ENCODE data around the gene ZBTB20. TPM values are rescaled to one million over a fixed set of nuclear protein-coding genes. Genes with fewer than 3 reads are reported as not detected.

Gene ZBTB20
- total and polyA plus RNA-seq, 2 of the 4 experiments (the other 2 are of a cell fraction), result 0.75 to 14.7 TPM

DNA sequence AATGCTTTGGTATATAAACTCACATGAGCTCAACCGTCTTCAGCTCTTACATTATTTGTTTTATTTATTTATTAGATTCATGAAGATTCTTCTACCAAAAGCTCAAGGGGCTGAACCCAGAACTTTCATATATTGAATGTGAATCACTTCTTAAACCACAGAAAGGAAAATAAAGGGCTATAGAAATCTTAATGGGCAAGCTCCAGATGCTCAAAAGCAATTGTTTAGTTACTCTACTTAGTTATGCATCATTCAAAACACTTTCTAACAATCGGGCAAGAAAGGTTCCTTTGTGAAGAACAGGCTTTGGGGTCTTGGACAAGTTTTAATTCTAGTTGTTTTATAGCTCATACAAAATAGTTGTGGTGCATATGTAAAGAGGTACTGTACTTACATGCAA is 473.1 kb downstream of the ZBTB20 start:
- Histone ChIP-seq H4K91ac (ENCODE audit: insufficient read depth, low read depth, low read length) (no peak overlapping the region), H3K27ac (ENCODE audit: insufficient read depth, low read length) (no peak overlapping the region), H3K79me1 (ENCODE audit: low read depth in 1 of 2, low read length in 2 of 2) (no peaks in the 10 kb centered on the region), H4K20me1 (ENCODE audit: insufficient read depth, low read length) (no peaks in the 10 kb centered on the region), H4K5ac (ENCODE audit: low read depth, low read length) (no peak overlapping the region), H4K8ac (ENCODE audit: low read depth in 2 of 2, low read length in 2 of 2) (no peak overlapping the region), H3K4ac (ENCODE audit: low read depth, low read length) (no peak overlapping the region), H3K4me3 (ENCODE audit: insufficient read depth, low read depth, low read length) (no peak overlapping the region), H2BK15ac (ENCODE audit: low read depth, low read length) (no peak overlapping the region), H2AK5ac (ENCODE audit: low read depth, low read length) (no peak overlapping the region), H3K56ac (ENCODE audit: extremely low read depth, insufficient read depth, low read length) (no peak overlapping the region), H2AFZ (replicated peaks; ENCODE audit: low read length, poor library complexity) (no peak overlapping the region), H3K9me1 (ENCODE audit: insufficient read depth, low read length) (peaks cover 2% of the 10 kb centered on the region; the same call in 1 of the 2 replicates), H3K18ac (ENCODE audit: low read depth, low read length) (no peak overlapping the region), H2BK120ac (ENCODE audit: low read depth, low read length) (no peak overlapping the region), H3K36me3 (ENCODE audit: control insufficient read depth, insufficient read depth, low read length) (no peaks in the 10 kb centered on the region), H2BK5ac (ENCODE audit: low read depth, low read length, poor library complexity, severe bottlenecking) (no peak overlapping the region), H2AK9ac (replicated peaks; ENCODE audit: low read depth, low read length, poor library complexity) (no peak overlapping the region), H3K14ac (replicated peaks; ENCODE audit: low read depth, low read length) (no peak overlapping the region), H3K4me1 (ENCODE audit: control insufficient read depth, insufficient read depth, low read length) (no peaks in the 10 kb centered on the region), H2BK20ac (ENCODE audit: low read depth, low read length) (no peak overlapping the region), H3K27me3 (ENCODE audit: control insufficient read depth, insufficient read depth, low read length) (no peaks in the 10 kb centered on the region), H3K23ac (ENCODE audit: low read depth, low read length) (no peak overlapping the region), H3K4me2 (ENCODE audit: low read depth, low read length) (peak overlapping the region; percentile 7; the same call in 1 of the 2 replicates), H3K9me3 (ENCODE audit: control insufficient read depth, insufficient read depth, low read length) (no peaks in the 10 kb centered on the region), H3K9ac (ENCODE audit: low read depth, low read length) (no peak overlapping the region)
- dilution Hi-C loops (cut with HindIII; ENCODE audit: low sequenced_read_pairs, unreplicated experiment) (no loop called here), intact Hi-C loops (cut with micrococcal nuclease) (no loop called here), in situ Hi-C loops (cut with MboI; ENCODE audit: low sequenced_read_pairs) (no loop called here)
- TF ChIP-seq, protein P1, sequence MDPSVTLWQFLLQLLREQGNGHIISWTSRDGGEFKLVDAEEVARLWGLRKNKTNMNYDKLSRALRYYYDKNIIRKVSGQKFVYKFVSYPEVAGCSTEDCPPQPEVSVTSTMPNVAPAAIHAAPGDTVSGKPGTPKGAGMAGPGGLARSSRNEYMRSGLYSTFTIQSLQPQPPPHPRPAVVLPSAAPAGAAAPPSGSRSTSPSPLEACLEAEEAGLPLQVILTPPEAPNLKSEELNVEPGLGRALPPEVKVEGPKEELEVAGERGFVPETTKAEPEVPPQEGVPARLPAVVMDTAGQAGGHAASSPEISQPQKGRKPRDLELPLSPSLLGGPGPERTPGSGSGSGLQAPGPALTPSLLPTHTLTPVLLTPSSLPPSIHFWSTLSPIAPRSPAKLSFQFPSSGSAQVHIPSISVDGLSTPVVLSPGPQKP (IDR thresholded peaks at IDR 0.05; ENCODE audit: borderline replicate concordance, low read depth, low read length), result no peak
- no peak for TF ChIP-seq NFE2L2 (IDR thresholded peaks at IDR 0.05; ENCODE audit: low read depth, low read length)
- TF ChIP-seq, protein P2, sequence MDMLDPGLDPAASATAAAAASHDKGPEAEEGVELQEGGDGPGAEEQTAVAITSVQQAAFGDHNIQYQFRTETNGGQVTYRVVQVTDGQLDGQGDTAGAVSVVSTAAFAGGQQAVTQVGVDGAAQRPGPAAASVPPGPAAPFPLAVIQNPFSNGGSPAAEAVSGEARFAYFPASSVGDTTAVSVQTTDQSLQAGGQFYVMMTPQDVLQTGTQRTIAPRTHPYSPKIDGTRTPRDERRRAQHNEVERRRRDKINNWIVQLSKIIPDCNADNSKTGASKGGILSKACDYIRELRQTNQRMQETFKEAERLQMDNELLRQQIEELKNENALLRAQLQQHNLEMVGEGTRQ (IDR thresholded peaks at IDR 0.05; ENCODE audit: low read depth, low read length), result no peak
- TF ChIP-seq RAD21 (IDR thresholded peaks at IDR 0.05; ENCODE audit: low read length), result no peak
- TF ChIP-seq BHLHE40 (IDR thresholded peaks at IDR 0.05; ENCODE audit: low read depth, low read length), result no peak
- TF ChIP-seq CEBPB (IDR thresholded peaks at IDR 0.05; ENCODE audit: low read depth, low read length), result no peak
- no peak for TF ChIP-seq RFX5 (IDR thresholded peaks at IDR 0.05; ENCODE audit: low read depth, low read length)
- peak; percentile 64 for ATAC-seq (ENCODE audit: low read depth)
- POLR2A ChIA-PET (ENCODE audit: unreplicated experiment), result no interaction called here
- DNase-seq, result peak; percentile 70
- BruUV-seq (replicated peaks), result no TSS peak
- WGBS, 2 experiments (ENCODE audit: extremely low coverage in 2 of 2, insufficient read length in 1 of 2), result no CpG with 5 or more reads among the region's 2 CpGs
- CTCF ChIA-PET, result no interaction called here

Measured in IMR-90 (cell line).